K562 (cell line): ENCODE data around the gene CTDSPL. TPM values are rescaled to one million over a fixed set of nuclear protein-coding genes. Genes with fewer than 3 reads are reported as not detected.

Experiments
- ARID2 ChIP-seq: fragments of 450-650 bp; IDR thresholded peaks from 2 replicates; pipeline ENCODE4 v1.6.1; 2017; ENCODE audit warnings: antibody characterized with exemption, mild to moderate bottlenecking
- BCL6 ChIP-seq: fragments of 250-450 bp; sonication (Bioruptor Pico); IDR thresholded peaks from 2 replicates; pipeline ENCODE4 v1.4.0; 2020
- CTBP1 ChIP-seq: fragments of 450-650 bp; IDR thresholded peaks from 2 replicates; pipeline ENCODE4 v1.6.1; 2016; ENCODE audit warnings: borderline replicate concordance
- FOXK1 ChIP-seq: sonication (generic); formaldehyde crosslinking; IDR thresholded peaks from 2 replicates; pipeline ENCODE4 v1.8.0; 2022; ENCODE audit warnings: missing genetic modification reagents, mild to moderate bottlenecking, borderline replicate concordance
- MAFK ChIP-seq: IDR thresholded peaks from 2 replicates; pipeline ENCODE4 v1.6.1; 2011; ENCODE audit warnings: low read length, improper control_type of control experiment
- MYC ChIP-seq, 2 experiments: fragments of 250-450 bp in 1 of 2; sonication (Bioruptor Pico) in 1 of 2; IDR thresholded peaks; 2 replicates each; pipeline versions ENCODE4 v1.5.1 to v1.6.1; 2012 to 2021; ENCODE audit warnings: low read depth in 2 of 2, borderline replicate concordance in 1 of 2, improper control_type of control experiment in 1 of 2, low read length in 1 of 2, mild to moderate bottlenecking in 1 of 2, moderate library complexity in 1 of 2
- NEUROD1 ChIP-seq: fragments of 150-350 bp; IDR thresholded peaks from 2 replicates; pipeline ENCODE4 v1.6.1; 2014; ENCODE audit warnings: borderline replicate concordance, low read length, low read depth; ENCODE audit not compliant: partially characterized antibody
- NR2C2 ChIP-seq, 2 experiments: fragments of 200-800 bp in 1 of 2; sonication (Bioruptor generic) in 1 of 2; sonication (generic) in 1 of 2; formaldehyde crosslinking in 1 of 2; IDR thresholded peaks; 2 replicates each; pipeline versions ENCODE4 v1.6.1 to v1.8.0; 2016 to 2022; ENCODE audit warnings: mild to moderate bottlenecking in 1 of 2, missing compliant biosample characterization in 1 of 2, missing genetic modification characterization in 1 of 2, missing genetic modification reagents in 1 of 2
- PREB ChIP-seq: sonication (generic); formaldehyde crosslinking; IDR thresholded peaks from 2 replicates; pipeline ENCODE4 v1.8.1; 2023; ENCODE audit warnings: mild to moderate bottlenecking, missing genetic modification reagents
- RBM17 ChIP-seq: fragments of 200-400 bp; formaldehyde crosslinking; IDR thresholded peaks from 2 replicates; pipeline ENCODE4 v1.6.1; 2017; ENCODE audit warnings: low read depth, mild to moderate bottlenecking, low read length, borderline replicate concordance
- SMAD4 ChIP-seq: fragments of 250-450 bp; sonication (Bioruptor Pico); conservative IDR thresholded peaks from 2 replicates; pipeline ENCODE4 v1.8.0; 2021; ENCODE audit warnings: inconsistent platforms, mild to moderate bottlenecking, moderate library complexity
- SMC3 ChIP-seq: conservative IDR thresholded peaks from 2 replicates; pipeline ENCODE4 v1.6.1; 2011; ENCODE audit warnings: low read depth, low read length, improper control_type of control experiment; ENCODE audit not compliant: insufficient read depth
- TGIF2 ChIP-seq: sonication (generic); formaldehyde crosslinking; IDR thresholded peaks from 2 replicates; pipeline ENCODE4 v1.8.1; 2022; ENCODE audit warnings: mild to moderate bottlenecking, missing genetic modification reagents, moderate library complexity
- USF1 ChIP-seq: sonication (generic); formaldehyde crosslinking; IDR thresholded peaks from 2 replicates; pipeline ENCODE4 v1.9.0; 2022; ENCODE audit warnings: mild to moderate bottlenecking, missing genetic modification reagents
- XRCC5 ChIP-seq: fragments of 200-400 bp; formaldehyde crosslinking; IDR thresholded peaks from 2 replicates; pipeline ENCODE4 v1.6.1; 2017; ENCODE audit warnings: low read depth, mild to moderate bottlenecking, low read length
- ZC3H11A ChIP-seq: IDR thresholded peaks from 2 replicates; pipeline ENCODE4 v1.6.1; 2012; ENCODE audit warnings: low read depth, low read length, improper control_type of control experiment
- ZMIZ1 ChIP-seq, 2 experiments: fragments of 150-350 bp in 1 of 2; IDR thresholded peaks; 2 replicates each; pipeline ENCODE4 v1.6.1; 2012 to 2016; ENCODE audit warnings: low read depth in 2 of 2, low read length in 2 of 2, mild to moderate bottlenecking in 1 of 2, moderate library complexity in 1 of 2
- ZNF224 ChIP-seq: sonication (generic); formaldehyde crosslinking; IDR thresholded peaks from 2 replicates; pipeline ENCODE4 v1.8.0; 2022; ENCODE audit warnings: mild to moderate bottlenecking, missing genetic modification reagents
- ZNF77 ChIP-seq: fragments of 250-450 bp; sonication (Bioruptor Pico); IDR thresholded peaks from 2 replicates; pipeline ENCODE4 v1.5.0; 2020
- polyA plus RNA-seq, 8 experiments: library from polyadenylated mRNA; depleted of rRNA in 4 of 8; stranded (reverse) in 5 of 8; unstranded in 3 of 8; fragments of >200 nt; fragmentation: Nextera tagmentation in 2 of 8; fragmentation: Illumina TruSeq in 1 of 8; extraction: Ambion mirVana in 2 of 8; extraction: Trizol in 1 of 8; gene quantifications; 2 replicates each; pipeline versions ENCODE4 v1.2.1 to v1.2.3, GENCODE V29; 2011 to 2014; ENCODE audit warnings: inconsistent platforms in 1 of 8, missing spikeins in 1 of 8
- total RNA-seq, 7 experiments: library from RNA; depleted of rRNA in 6 of 7; stranded (reverse); fragments of >200 nt in 6 of 7; fragmentation: Illumina TruSeq in 2 of 7; extraction: Trizol in 2 of 7; gene quantifications; 2 replicates each; pipeline versions ENCODE4 v1.2.1 to v1.2.3, GENCODE V29; 2011 to 2021; ENCODE audit warnings: low replicate concordance in 1 of 7

CTDSPL gene
- total and polyA plus RNA-seq, 9 of the 15 experiments (the other 6 are each of a cell fraction or from before 2014, with no cell fraction given): 5.1 to 19.3 (median 11.3) TPM

- TF ChIP-seq ARID2: peak; percentile 88
- TF ChIP-seq ZC3H11A: 0 out of 2 replicates have a peak, but pooled peaks have one; percentile 27
- 0 out of 2 replicates have a peak, but pooled peaks have one; percentile 28 for TF ChIP-seq SMAD4 (CRISPR knock-in tag)
- TF ChIP-seq NR2C2 (CRISPR knock-in tag; IDR thresholded peaks at IDR 0.05): no peak
- no peak for TF ChIP-seq NR2C2 (tag; IDR thresholded peaks at IDR 0.05)
- 0 out of 2 replicates have a peak, but pooled peaks have one; percentile 11 for TF ChIP-seq ZNF224 (CRISPR knock-in tag)
- TF ChIP-seq TGIF2 (CRISPR knock-in tag): no peak
- peak; percentile 20 for TF ChIP-seq NEUROD1
- no peak for TF ChIP-seq RBM17
- TF ChIP-seq USF1 (CRISPR knock-in tag): 0 out of 2 replicates have a peak, but pooled peaks have one; percentile 10
- TF ChIP-seq PREB: peak; percentile 81; the same call in 1 of the 2 replicates
- 0 out of 4 replicates have a peak, but pooled peaks of 1 of the 2 experiments have one; percentile 30 for TF ChIP-seq ZMIZ1 (IDR thresholded peaks at IDR 0.05; ENCODE audit: low read depth in 2 of 2, low read length in 2 of 2)
- TF ChIP-seq SMC3: peak; percentile 86
- TF ChIP-seq XRCC5: peak; percentile 81; the same call in 1 of the 2 replicates
- TF ChIP-seq BCL6 (CRISPR knock-in tag): no peak
- TF ChIP-seq MAFK: 0 out of 2 replicates have a peak, but pooled peaks have one; percentile 12
- TF ChIP-seq FOXK1 (CRISPR knock-in tag): 0 out of 2 replicates have a peak, but pooled peaks have one; percentile 70
- no peak for TF ChIP-seq ZNF77 (CRISPR knock-in tag)
- peak; percentile 45; the same call in 1 of the 2 replicates for TF ChIP-seq CTBP1
- TF ChIP-seq MYC (IDR thresholded peaks at IDR 0.05; ENCODE audit: low read depth, low read length): peak; percentile 47; the same call in 1 of the 2 replicates
- no peak for TF ChIP-seq MYC (CRISPR knock-in tag; IDR thresholded peaks at IDR 0.05; ENCODE audit: borderline replicate concordance, low read depth)
These were observed 112.7 kb downstream of the CTDSPL start (continued) for GRCh38 chr3:37974121-37975083.
